K562 (cell line): ENCODE results near the gene ETS2. TPM values are rescaled to one million over a fixed set of nuclear protein-coding genes. Genes with fewer than 3 reads are reported as not detected.

Experiments
- ATAC-seq: fragments of 200-7000 bp; cut with Tn5 transposase; 3 replicates; pipeline ENCODE4 v1.9.1; 2020; ENCODE audit warnings: moderate library complexity
- BruUV-seq: library from RNA; stranded (reverse); fragments of 400-500 nt; replicated peaks from 2 replicates; lab custom pipeline; 2021; lab: Mats Ljungman, UMichigan
- CTCF ChIA-PET: fragments of 300-600 bp; formaldehyde crosslinking; extraction: SDS; loops from one replicate; lab custom pipeline; 2021; ENCODE audit warnings: low intra/inter-chr PET ratio; lab: Yijun Ruan, JAX
- POLR2A ChIA-PET: fragments of 300-600, 350-650 bp; sonication (Branson Sonifier 250); formaldehyde crosslinking; extraction: SDS; loops from one replicate; lab custom pipeline; 2021; ENCODE audit warnings: antibody characterized with exemption, inconsistent platforms; lab: Yijun Ruan, JAX
- DNase-seq, 4 experiments: peaks; one replicate each; pipeline versions ENCODE4 v3.0.0 to v3.0.0-alpha.2; 2011 to 2018; ENCODE audit warnings: low spot score in 3 of 4, mixed read lengths in 3 of 4; ENCODE audit errors: extremely low read depth in 1 of 4
- FAIRE-seq: peaks from 2 replicates; lab custom pipeline; 2011; peaks lifted over from hg19 to GRCh38; lab: Jason Lieb, UNC
- H2AFZ ChIP-seq: 2 replicates; pipeline ENCODE4 v1.6.0; 2011; ENCODE audit warnings: low read depth, low read length, control low read depth, inconsistent platforms
- H3K27ac ChIP-seq: fragments of 200-600 bp; 3 replicates; pipeline ENCODE4 v1.8.0; 2011; ENCODE audit warnings: low read depth, mild to moderate bottlenecking, control low read depth, inconsistent platforms, low read length, moderate library complexity, mixed read lengths; ENCODE audit errors: extremely low read depth
- H3K27me3 ChIP-seq, 2 experiments: fragments of 300-600 bp in 1 of 2; 2 replicates in 1 of 2; 3 replicates in 1 of 2; pipeline versions ENCODE4 v1.6.0 to v1.8.0; 2011; ENCODE audit warnings: inconsistent platforms in 2 of 2, low read length in 2 of 2, mild to moderate bottlenecking in 1 of 2, mixed read lengths in 1 of 2, moderate library complexity in 1 of 2; ENCODE audit not compliant: control insufficient read depth in 2 of 2, insufficient read depth in 2 of 2
- H3K36me3 ChIP-seq: fragments of 300-600 bp; 3 replicates; pipeline ENCODE4 v1.8.0; 2011; ENCODE audit warnings: mild to moderate bottlenecking, low read length, inconsistent platforms; ENCODE audit not compliant: control insufficient read depth, insufficient read depth
- H3K4me1 ChIP-seq, 2 experiments: fragments of 200-600 bp in 1 of 2; replicated peaks in 1 of 2; 2 replicates in 1 of 2; 3 replicates in 1 of 2; pipeline versions ENCODE4 v1.5.1 to v1.8.0; 2011; ENCODE audit warnings: inconsistent platforms in 2 of 2, low read length in 2 of 2, mild to moderate bottlenecking in 1 of 2, mixed read lengths in 1 of 2, moderate library complexity in 1 of 2; ENCODE audit not compliant: control insufficient read depth in 2 of 2, insufficient read depth in 2 of 2
- H3K4me2 ChIP-seq: 2 replicates; pipeline ENCODE4 v1.6.1; 2011; ENCODE audit warnings: low read length, control low read depth, inconsistent platforms, mixed read lengths; ENCODE audit not compliant: insufficient read depth
- H3K4me3 ChIP-seq: fragments of 200-600 bp; sonication (generic), shearing (Covaris generic); 2 replicates; pipeline ENCODE4 v1.5.1; 2016; ENCODE audit warnings: control low read depth, inconsistent platforms
- H3K79me2 ChIP-seq: fragments of 200-600 bp; 3 replicates; pipeline ENCODE4 v1.8.0; 2011; ENCODE audit warnings: low read length, inconsistent platforms; ENCODE audit not compliant: control insufficient read depth, insufficient read depth
- H3K9ac ChIP-seq, 2 experiments: 2 replicates each; pipeline versions ENCODE4 v1.6.0 to v1.6.1; 2011; ENCODE audit warnings: low read depth in 2 of 2, low read length in 2 of 2, control low read depth in 1 of 2, inconsistent platforms in 1 of 2, mild to moderate bottlenecking in 1 of 2, mixed read lengths in 1 of 2; ENCODE audit not compliant: insufficient read depth in 1 of 2
- H3K9me1 ChIP-seq: one replicate; pipeline ENCODE4 v1.6.0; 2011; ENCODE audit warnings: inconsistent platforms, mild to moderate bottlenecking, low read length, moderate library complexity; ENCODE audit not compliant: control insufficient read depth, insufficient read depth
- H3K9me3 ChIP-seq: replicated peaks from 2 replicates; pipeline ENCODE4 v1.5.1; 2011; ENCODE audit warnings: low read depth, low read length, inconsistent platforms; ENCODE audit not compliant: control insufficient read depth, insufficient read depth
- H4K20me1 ChIP-seq: replicated peaks from 2 replicates; pipeline ENCODE4 v1.6.1; 2011; ENCODE audit warnings: low read length, inconsistent platforms, mixed read lengths; ENCODE audit not compliant: control insufficient read depth, insufficient read depth
- ATF7 ChIP-seq: fragments of 450-650 bp; IDR thresholded peaks from 2 replicates; pipeline ENCODE4 v1.7.1; 2014; ENCODE audit warnings: mild to moderate bottlenecking, moderate library complexity
- CHD4 ChIP-seq: fragments of 200-600 bp; sonication (generic); IDR thresholded peaks from 3 replicates; pipeline ENCODE4 v1.6.1; 2012; ENCODE audit warnings: low read depth, mild to moderate bottlenecking, mixed read lengths, low read length, inconsistent platforms; ENCODE audit not compliant: insufficient read depth, insufficient replicate concordance, poor library complexity, severe bottlenecking
- DDX20 ChIP-seq: fragments of 450-650 bp; IDR thresholded peaks from 2 replicates; pipeline ENCODE4 v1.6.1; 2016; ENCODE audit warnings: missing genetic modification characterization, low read depth, mild to moderate bottlenecking, missing compliant biosample characterization, moderate library complexity
- ELK3 ChIP-seq: fragments of 450-650 bp; formaldehyde crosslinking; IDR thresholded peaks from 2 replicates; pipeline ENCODE4 v1.4.0; 2020; ENCODE audit warnings: mild to moderate bottlenecking
- JUNB ChIP-seq: fragments of 450-650 bp; formaldehyde crosslinking; conservative IDR thresholded peaks from 2 replicates; pipeline ENCODE4 v1.4.0; 2020; ENCODE audit warnings: mild to moderate bottlenecking
- MTA3 ChIP-seq: fragments of 450-650 bp; formaldehyde crosslinking; IDR thresholded peaks from 2 replicates; pipeline ENCODE4 v1.6.1; 2017; ENCODE audit warnings: mild to moderate bottlenecking, borderline replicate concordance
- MYNN ChIP-seq, 2 experiments: sonication (generic); formaldehyde crosslinking in 1 of 2; IDR thresholded peaks; 2 replicates each; pipeline versions ENCODE4 v1.5.0 to v1.6.1; 2016 to 2020; ENCODE audit warnings: antibody characterized with exemption in 1 of 2, missing genetic modification reagents in 1 of 2
- NUFIP1 ChIP-seq: fragments of 450-650 bp; IDR thresholded peaks from 2 replicates; pipeline ENCODE4 v1.6.1; 2018; ENCODE audit not compliant: partially characterized antibody
- PCBP2 ChIP-seq: fragments of 200-400 bp; formaldehyde crosslinking; IDR thresholded peaks from 2 replicates; pipeline ENCODE4 v1.6.1; 2018; ENCODE audit warnings: low read length, low read depth, mild to moderate bottlenecking, moderate library complexity; ENCODE audit not compliant: poor library complexity, severe bottlenecking
- PRPF4 ChIP-seq: fragments of 200-400 bp; formaldehyde crosslinking; IDR thresholded peaks from one replicate; pipeline ENCODE4 v1.6.1; 2017; ENCODE audit warnings: low read length, low read depth, mild to moderate bottlenecking; ENCODE audit not compliant: insufficient read depth, poor library complexity, severe bottlenecking
- SPI1 ChIP-seq: IDR thresholded peaks from 2 replicates; pipeline ENCODE4 v1.6.1; 2011; ENCODE audit warnings: low read depth, low read length, control low read depth, borderline replicate concordance
- ZBTB1 ChIP-seq: sonication (generic); formaldehyde crosslinking; IDR thresholded peaks from 2 replicates; pipeline ENCODE4 v1.8.1; 2023; ENCODE audit warnings: missing genetic modification reagents, low read depth, mild to moderate bottlenecking, borderline replicate concordance
- ZNF174 ChIP-seq: fragments of 250-450 bp; sonication (Bioruptor Pico); IDR thresholded peaks from 2 replicates; pipeline ENCODE4 v1.4.0; 2020; ENCODE audit warnings: mild to moderate bottlenecking
- ZNF239 ChIP-seq: fragments of 250-450 bp; sonication (Bioruptor Pico); IDR thresholded peaks from 2 replicates; pipeline ENCODE4 v1.4.0; 2020; ENCODE audit warnings: mild to moderate bottlenecking
- ZNF274 ChIP-seq: IDR thresholded peaks from 2 replicates; pipeline ENCODE4 v1.6.1; 2011; ENCODE audit warnings: low read depth, mild to moderate bottlenecking, low read length, moderate library complexity, borderline replicate concordance
- ZNF444 ChIP-seq: fragments of 250-450 bp; sonication (Bioruptor Pico); IDR thresholded peaks from 2 replicates; pipeline ENCODE4 v1.4.0; 2020; ENCODE audit warnings: mild to moderate bottlenecking, moderate library complexity
- ZNF589 ChIP-seq: fragments of 200-800 bp; sonication (Bioruptor generic); IDR thresholded peaks from 2 replicates; pipeline ENCODE4 v1.6.1; 2016; ENCODE audit warnings: low read depth, missing genetic modification characterization, missing compliant biosample characterization
- WGBS: fragments of 100-300 bp; shearing (Covaris generic); methylation state at CpG from one replicate; pipeline ENCODE4 v1.1.6; 2016; ENCODE audit warnings: low coverage, mixed read lengths; ENCODE audit not compliant: insufficient coverage; ENCODE audit errors: missing lambda C conversion rate; 5-methylcytosine and 5-hydroxymethylcytosine counted together
- in situ Hi-C: fragments of 300-500 bp; cut with MboI; formaldehyde crosslinking; loops from 4 replicates; pipeline ENCODE4 v1.15.0; 2018; ENCODE audit warnings: inconsistent platforms, mixed read lengths
- intact Hi-C: fragments of 100-400 bp; cut with micrococcal nuclease; formaldehyde crosslinking; loops from 2 replicates; pipeline ENCODE4 v1.14.2; 2022
- polyA plus RNA-seq, 8 experiments: library from polyadenylated mRNA; depleted of rRNA in 4 of 8; stranded (reverse) in 5 of 8; unstranded in 3 of 8; fragments of >200 nt; fragmentation: Nextera tagmentation in 2 of 8; fragmentation: Illumina TruSeq in 1 of 8; extraction: Ambion mirVana in 2 of 8; extraction: Trizol in 1 of 8; gene quantifications; 2 replicates each; pipeline versions ENCODE4 v1.2.1 to v1.2.3, GENCODE V29; 2011 to 2014; ENCODE audit warnings: inconsistent platforms in 1 of 8, missing spikeins in 1 of 8
- total RNA-seq, 7 experiments: library from RNA; depleted of rRNA in 6 of 7; stranded (reverse); fragments of >200 nt in 6 of 7; fragmentation: Illumina TruSeq in 2 of 7; extraction: Trizol in 2 of 7; gene quantifications; 2 replicates each; pipeline versions ENCODE4 v1.2.1 to v1.2.3, GENCODE V29; 2011 to 2021; ENCODE audit warnings: low replicate concordance in 1 of 7
- TF ChIP-seq, protein P1 (sequence below), 2 experiments: fragments of 450-650 bp in 1 of 2; sonication (generic) in 1 of 2; formaldehyde crosslinking in 1 of 2; IDR thresholded peaks in 1 of 2; conservative IDR thresholded peaks in 1 of 2; 2 replicates each; pipeline versions ENCODE4 v1.6.1 to v1.8.1; 2016 to 2023; ENCODE audit warnings: mild to moderate bottlenecking in 2 of 2, moderate library complexity in 2 of 2, inconsistent platforms in 1 of 2, missing genetic modification reagents in 1 of 2

ETS2 gene
- total and polyA plus RNA-seq, 9 of the 15 experiments (the other 6 are each of a cell fraction or from before 2014, with no cell fraction given) = 1.7 to 24.4 (median 12.2) TPM

GRCh38 chr21:38858026-38858811, 52.5 kb downstream of the ETS2 start:
- 26% methylated on average over 8 of the region's 8 CpGs for WGBS
- Histone ChIP-seq H3K27ac (no peak overlapping the region), H3K27me3 (0 out of 5 replicates have a peak, but pooled peaks cover 0 to 2% of the 10 kb centered on the region in 2 experiments), H2AFZ (no peak overlapping the region; the same call in 1 of the 2 replicates), H3K9ac (no peak overlapping the region), H3K9me1 (no peaks in the 10 kb centered on the region), H4K20me1 (no peaks in the 10 kb centered on the region), H3K4me3 (no peak overlapping the region), H3K36me3 (no peaks in the 10 kb centered on the region), H3K4me2 (no peak overlapping the region), H3K4me1 (peaks cover 16 to 25% of the 10 kb centered on the region in 2 experiments), H3K9me3 (no peaks in the 10 kb centered on the region), H3K79me2 (no peaks in the 10 kb centered on the region)
- intact Hi-C loops = no loop called here
- DNase-seq (no peak), ATAC-seq (no peak), FAIRE-seq (no peak)
- BruUV-seq = no TSS peak
- POLR2A ChIA-PET = interaction anchor here (0.7 kb wide), 1 partner anchor 43 kb away, joined by 3 read pairs; no protein-coding TSS in a partner anchor
- in situ Hi-C loops = no loop called here
- CTCF ChIA-PET = no interaction called here
- TF ChIP-seq ZNF239 (CRISPR knock-in tag) (no peak), PCBP2 (no peak), ZNF589 (CRISPR knock-in tag) (no peak), DDX20 (no peak), JUNB (CRISPR knock-in tag) (no peak), ZBTB1 (CRISPR knock-in tag) (no peak), ZNF174 (CRISPR knock-in tag) (no peak), SPI1 (peak; percentile 45; the same call in 1 of the 2 replicates), ZNF274 (no peak), PRPF4 (no peak), ATF7 (peak; percentile 39; the same call in 1 of the 2 replicates), ZNF444 (CRISPR knock-in tag) (no peak), ELK3 (CRISPR knock-in tag) (no peak), MYNN (IDR thresholded peaks at IDR 0.05) (no peak), MYNN (CRISPR knock-in tag; IDR thresholded peaks at IDR 0.05) (no peak), MTA3 (no peak), NUFIP1 (no peak), CHD4 (no peak)
- TF ChIP-seq, protein P1, sequence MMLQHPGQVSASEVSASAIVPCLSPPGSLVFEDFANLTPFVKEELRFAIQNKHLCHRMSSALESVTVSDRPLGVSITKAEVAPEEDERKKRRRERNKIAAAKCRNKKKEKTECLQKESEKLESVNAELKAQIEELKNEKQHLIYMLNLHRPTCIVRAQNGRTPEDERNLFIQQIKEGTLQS (IDR thresholded peaks at IDR 0.05) = peak; percentile 41
- TF ChIP-seq, protein P1 (CRISPR knock-in tag; conservative IDR thresholded peaks at IDR 0.05) = no peak
